ENCODE results near the gene ZNF775.

The ZNF775 gene

DNA sequence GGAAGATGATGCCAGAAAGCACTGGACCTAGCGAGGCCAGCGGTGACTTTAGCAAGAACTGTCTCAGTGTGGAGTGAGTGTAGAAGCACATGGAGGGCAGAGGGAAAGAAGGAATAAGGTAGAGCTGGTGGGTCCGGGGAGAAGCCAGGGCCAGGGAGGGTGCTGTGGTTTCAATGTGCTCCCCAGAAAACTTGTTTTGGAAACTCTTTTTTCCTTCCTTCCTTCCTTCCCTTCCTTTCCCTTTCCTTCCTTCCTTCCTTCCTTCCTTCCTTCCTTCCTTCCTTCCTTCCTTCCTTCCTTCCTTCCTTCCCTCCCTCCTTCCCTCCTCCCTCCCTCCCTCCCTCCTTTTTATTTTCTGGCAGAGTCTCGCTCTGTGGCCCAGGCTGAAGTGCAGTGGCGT is 32.2 kb upstream of the ZNF775 start:
- no peak for DNase-seq (ENCODE audit: low spot score)

DNA sequence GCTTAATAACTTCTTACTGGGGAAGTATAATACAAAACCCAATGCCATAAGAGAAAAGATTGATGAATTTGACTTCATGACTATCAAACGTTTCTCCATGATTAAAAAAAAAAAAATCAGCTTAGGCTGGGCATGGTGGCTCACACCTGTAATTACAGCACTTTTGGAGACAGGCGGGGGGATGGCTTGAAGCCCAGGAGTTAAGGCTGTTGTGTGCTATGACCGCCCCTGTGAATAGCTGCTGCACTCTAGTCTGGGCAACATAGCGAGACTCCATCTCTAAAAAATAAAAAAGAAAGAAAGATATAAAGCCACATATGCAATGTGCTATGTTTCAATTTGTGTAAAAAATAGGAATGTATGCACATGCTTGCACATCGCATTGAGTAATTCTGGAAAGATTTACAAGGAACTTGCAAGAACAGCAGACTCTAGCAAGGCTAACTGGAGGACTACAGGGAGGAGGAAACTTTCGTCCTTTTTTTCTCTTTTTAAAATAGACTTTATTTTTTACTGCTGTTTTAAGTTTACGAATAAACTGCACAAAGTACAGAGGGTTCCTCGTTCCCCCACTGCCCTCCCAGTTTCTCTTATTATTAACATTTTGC is 27.4 kb upstream of the ZNF775 start:
- no peak for DNase-seq (ENCODE audit: low spot score)

DNA sequence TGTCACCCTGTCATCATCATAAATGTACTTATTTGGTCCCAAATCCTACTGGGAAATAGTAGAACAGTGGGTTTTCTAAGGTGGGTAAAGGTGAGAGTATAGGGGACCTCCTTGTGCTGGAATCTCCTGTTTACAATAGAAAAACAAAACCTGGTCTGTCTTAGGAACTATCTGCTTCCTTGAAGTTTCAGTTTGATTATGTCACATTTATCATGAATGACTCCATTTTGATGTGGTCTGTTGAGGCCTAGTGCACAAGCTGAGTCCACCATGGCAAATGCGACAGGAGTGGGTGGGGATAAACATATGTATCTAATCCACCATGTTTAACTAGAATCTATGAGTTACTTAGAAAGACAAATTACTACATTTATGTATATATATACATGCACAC is 23.5 kb upstream of the ZNF775 start:
- no peak for DNase-seq (ENCODE audit: low spot score)

DNA sequence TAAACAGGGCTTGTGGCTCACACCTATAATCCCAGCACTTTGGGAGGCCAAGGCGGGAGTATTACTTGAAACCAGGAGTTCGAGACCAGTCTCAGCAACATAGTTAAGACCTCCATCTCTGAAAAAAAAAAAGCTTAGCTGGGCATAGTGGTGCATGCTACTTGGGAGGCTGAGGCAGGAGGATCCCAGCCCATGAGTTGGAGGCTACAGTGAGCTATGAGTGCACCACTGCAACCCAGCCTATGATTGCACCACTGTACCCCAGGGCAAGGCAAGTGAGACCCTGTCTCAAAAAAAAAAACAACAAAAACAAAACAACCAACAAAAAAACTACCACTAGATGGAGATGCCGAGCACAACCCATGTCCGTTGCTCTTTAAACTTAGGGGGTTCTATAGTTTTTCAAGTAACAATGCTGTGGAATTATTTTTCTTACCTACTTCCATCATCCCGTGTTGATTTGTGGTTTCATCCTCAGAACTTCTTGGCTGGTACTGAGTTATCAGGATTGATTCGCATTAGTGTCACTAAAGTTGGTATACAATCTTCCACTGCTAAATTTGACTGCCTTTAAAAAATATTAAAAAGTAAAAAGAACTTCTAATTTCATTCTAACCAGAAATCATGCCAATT is 22.7 kb upstream of the ZNF775 start:
- peak; percentile 56 for DNase-seq (ENCODE audit: low spot score)

DNA sequence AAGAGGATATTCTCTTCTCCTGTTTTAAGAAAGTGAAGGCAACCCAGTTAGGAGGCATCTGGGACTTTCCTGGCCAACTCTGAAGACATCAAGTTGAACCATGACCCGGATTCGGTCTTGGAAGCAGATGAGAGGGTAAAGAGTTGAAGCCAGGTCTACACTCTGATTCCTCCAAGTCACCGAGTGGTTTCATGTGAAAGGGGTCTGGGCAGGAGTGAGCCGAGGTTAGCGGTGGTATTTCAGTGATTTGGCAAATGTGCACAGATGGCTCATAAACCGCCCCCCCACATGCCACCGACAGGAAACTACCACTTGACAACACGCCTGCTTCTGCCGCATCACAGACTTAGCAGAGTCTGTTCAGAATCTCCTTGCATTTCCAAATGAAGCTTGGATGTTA is 21.9 kb upstream of the ZNF775 start:
- peak; percentile 37 for DNase-seq (ENCODE audit: low spot score)

DNA sequence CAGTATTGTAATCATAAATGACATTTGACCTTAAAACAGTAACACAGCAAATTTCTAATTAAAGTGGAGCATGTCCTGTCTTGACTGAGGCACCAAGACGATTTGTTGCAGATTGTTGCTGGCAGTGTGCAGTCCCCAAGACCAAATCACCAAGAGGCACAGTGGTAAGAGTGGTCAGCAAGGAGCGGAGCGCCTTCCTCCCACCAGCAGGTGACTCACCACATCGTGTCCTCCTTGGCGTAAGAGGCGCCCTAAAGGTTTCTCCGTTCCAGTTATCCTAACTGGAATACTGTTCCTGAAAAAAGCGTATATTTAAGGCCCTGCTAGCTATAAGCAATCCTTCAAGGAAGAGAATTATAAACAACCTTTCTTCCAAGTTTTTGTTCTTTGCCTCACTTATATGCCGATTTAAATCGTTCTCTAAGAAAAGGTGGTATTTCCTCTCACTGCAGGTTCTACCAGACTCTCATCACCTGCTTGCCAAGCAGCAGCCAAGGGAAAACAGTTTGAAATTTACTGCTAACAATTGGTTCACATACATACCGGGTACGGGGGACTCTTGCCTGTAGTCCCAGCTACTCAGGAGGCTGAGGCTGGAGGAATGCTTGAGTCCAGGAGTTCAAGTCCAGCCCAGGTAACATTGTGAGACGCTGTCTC is 21.2 kb upstream of the ZNF775 start:
- DNase-seq (ENCODE audit: low spot score), result no peak

DNA sequence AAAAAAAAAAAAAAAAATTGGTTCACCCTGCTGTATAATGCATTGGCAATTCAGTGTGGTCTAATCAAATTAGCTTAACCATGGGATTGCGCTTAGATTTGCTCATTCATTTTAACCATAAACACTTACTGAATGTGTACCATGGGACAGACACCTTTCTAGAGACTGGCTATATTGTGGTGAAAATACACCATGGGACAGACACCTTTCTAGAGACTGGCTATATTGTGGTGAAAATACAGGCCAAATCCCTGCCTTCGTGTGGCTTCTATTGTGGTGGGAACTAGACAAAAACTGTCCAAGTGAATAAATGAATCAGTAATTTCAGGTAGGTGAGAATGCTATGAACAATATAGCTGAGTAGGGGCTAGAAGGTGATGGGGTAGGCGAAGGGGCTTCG is 20.7 kb upstream of the ZNF775 start:
- no peak for DNase-seq (ENCODE audit: low spot score)

DNA sequence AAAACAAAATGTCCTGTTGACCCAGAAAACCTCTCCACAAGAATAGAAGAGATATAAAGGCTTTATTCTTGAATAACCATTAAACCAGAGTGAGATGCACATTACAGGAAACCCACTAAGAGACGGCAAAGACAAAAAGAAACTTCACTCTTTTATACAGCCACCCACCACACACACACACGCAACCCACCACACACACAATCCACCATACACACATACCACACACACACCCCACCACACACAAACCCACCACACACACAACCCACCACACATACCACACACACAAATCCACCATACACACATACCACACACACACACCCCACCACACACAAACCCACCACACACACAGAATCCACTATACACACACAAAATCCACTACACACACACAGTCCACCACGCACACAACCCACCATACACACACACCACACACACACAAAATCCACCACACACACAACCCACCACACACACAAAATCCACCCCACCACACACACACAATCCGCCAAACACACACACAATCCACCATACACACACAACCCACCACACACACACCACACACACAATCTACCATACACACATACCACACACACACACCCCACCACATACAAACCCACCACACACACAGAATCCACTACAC is 20.0 kb upstream of the ZNF775 start:
- DNase-seq (ENCODE audit: low spot score), result no peak

DNA sequence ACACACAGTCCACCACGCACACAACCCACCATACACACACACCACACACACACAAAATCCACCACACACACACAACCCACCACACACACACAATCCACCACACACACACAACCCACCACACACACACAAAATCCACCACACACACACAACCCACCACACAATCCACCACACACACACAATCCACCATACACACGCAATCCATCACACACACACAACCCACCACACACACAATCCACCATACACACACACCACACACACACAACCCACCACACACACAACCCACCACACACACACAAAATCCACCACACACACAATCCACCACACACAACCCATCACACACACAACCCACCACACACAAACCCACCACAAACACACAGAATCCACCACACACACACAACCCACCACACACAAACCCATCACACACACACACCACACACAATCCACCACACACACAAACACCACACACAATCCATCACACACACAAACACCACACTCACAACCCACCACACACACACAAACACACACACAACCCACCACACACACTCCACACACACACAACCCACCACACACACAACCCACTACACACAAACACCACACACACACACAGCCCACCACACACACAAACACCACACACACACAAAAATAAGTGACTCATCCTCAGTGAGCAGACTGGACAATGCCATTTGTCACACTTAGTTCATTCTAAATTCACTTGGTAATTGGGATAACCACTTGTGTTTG is 19.3 kb upstream of the ZNF775 start:
- DNase-seq (ENCODE audit: low spot score), result no peak

DNA sequence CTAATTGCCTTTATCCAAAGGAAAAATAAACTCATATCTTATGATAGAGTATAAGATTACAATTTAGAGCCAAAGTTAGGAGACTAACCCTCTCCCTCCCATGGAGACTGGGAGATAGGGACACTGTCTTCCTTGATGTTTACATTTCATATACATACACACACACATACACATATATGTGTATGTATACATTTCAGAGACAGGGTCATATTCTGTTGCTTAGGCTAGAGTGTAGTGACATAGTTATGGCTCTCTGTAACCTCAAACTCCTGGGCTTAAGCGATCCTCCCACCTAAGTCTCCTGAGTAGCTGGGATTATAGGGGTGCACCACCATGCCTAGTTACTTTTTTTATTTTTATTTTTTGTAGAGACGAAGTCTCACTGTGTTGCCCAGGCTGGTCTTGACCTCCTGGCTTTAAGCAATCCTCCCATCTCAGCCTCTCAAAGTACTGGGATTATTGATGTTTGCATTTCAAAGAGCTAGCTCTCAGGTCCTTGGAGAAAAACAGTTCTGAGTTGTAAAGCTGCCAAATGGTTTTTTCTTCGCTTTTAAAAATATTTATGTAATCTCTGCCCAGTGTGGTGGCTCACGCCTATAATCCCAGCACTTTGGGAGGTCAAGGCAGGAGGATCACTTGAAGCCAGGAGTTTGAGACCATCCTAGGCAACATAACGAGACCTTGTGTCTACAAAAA is 18.6 kb upstream of the ZNF775 start:
- no peak for DNase-seq (ENCODE audit: low spot score)

DNA sequence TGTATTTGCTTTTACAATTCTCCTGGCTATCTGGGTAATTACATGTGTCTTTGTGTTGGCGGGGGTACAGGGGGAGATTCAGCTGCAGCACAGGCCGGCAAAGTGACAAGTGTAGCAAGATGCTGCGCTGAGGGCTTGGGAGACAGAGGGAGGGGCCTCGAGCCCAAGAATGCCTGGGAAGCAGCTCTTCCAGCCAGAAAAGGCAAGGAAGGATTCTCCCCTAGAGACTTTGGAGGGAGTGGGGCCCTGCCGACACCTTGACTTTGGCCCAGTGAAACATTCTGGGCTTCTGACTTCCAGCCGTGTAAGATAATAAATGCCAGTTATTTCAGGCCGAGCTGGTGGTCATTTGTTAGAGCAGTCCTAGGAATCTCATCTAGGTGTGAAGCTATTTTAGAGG is 17.7 kb upstream of the ZNF775 start:
- no peak for DNase-seq (ENCODE audit: low spot score)

DNA sequence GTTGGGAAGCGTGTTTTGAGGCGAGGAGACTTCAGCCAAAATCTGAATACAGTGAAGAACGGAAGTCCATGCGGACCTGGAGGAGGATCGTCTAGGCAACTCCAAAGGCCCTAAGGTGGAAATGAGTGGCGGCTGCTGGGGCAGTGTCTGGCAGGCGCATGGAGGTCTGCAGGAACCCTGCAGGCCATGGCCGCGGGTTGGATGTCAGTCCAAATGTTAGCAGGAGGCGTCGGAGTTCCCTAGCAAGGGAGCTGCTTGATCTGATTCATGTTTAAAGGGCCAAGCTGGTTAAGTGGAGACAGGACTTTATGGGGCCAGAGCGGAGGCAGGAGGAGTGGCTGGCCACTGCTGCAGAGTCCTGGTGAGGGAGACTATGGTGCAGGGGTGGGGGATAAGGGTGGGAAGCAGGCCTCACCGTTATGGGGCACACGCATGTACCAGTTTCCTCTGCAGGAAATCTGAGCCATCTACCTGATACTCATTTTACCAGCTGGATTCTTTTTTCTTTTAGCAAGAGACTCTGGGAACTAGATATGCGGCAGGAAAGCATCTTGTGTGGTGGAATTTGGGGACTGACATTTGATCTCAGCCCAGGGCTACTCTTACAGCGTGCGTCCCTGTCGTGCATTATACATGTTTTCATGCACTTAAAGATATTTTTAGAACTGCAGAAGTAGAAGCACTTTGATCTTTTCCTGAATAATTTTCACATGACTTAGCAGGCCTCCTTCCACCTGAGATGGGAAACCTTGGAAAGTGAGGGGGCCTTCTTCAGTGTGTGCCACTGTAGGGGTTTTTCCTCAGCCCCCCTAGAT is 17.1 kb upstream of the ZNF775 start:
- no peak for DNase-seq (ENCODE audit: low spot score)

DNA sequence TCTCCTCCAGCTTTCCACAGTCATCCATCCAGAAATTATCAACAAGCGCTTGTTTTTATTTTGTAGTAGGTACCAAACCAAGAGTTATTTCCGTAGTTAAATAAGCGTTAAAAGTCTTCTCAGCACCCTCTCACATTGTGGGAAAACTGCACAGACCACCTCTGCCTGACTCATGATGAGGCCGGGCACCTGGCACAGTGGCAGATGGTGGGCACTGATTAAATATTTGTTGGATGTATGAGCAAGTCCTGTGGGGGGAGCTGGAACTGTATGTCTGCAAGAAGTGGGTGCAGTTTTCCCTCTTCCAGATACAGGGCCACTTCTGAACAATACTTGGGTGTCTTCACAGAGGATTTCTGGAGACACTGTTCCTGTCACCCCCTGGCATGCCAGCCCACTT is 15.8 kb upstream of the ZNF775 start:
- DNase-seq (ENCODE audit: low spot score), result no peak

DNA sequence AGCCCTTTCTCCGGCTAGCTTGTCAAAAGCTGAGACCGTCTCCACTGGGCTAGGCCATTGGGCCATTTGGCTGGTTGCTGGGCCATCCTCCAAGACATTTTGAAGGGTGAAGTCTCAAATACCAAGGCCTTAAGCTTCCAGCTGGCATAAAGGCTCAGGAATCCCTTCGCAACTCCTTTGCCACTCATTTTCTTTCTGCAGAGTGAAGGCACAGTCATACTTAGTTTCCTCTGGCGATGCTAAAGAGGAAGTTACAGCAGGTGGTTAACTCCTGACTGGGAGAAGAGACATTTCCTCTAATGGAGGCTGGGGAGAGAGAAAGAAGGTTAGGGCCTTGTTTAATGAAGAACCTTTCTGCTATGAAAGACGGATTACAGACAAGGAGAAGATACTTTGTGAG is 15.3 kb upstream of the ZNF775 start:
- peak; percentile 76 for DNase-seq (ENCODE audit: low spot score)

DNA sequence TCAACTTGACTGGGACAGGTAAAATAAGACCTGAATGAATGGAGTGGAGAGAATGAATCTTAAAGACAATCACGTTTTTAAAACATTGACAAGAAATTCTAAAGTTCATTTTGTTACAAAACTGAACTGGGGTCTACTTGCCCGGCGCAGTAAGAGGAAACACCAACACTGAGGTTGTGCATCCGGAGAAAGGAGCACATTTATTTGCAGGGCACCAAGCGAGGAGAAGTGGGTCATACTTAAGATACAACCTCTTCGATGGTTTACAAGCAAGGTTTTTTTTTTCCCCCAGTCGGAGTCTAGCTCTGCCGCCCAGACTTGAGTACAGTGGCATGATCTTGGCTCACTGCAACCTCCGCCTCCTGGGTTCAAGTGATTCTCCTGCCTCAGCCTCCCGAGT is 13.9 kb upstream of the ZNF775 start:
- DNase-seq (ENCODE audit: low spot score), result no peak

DNA sequence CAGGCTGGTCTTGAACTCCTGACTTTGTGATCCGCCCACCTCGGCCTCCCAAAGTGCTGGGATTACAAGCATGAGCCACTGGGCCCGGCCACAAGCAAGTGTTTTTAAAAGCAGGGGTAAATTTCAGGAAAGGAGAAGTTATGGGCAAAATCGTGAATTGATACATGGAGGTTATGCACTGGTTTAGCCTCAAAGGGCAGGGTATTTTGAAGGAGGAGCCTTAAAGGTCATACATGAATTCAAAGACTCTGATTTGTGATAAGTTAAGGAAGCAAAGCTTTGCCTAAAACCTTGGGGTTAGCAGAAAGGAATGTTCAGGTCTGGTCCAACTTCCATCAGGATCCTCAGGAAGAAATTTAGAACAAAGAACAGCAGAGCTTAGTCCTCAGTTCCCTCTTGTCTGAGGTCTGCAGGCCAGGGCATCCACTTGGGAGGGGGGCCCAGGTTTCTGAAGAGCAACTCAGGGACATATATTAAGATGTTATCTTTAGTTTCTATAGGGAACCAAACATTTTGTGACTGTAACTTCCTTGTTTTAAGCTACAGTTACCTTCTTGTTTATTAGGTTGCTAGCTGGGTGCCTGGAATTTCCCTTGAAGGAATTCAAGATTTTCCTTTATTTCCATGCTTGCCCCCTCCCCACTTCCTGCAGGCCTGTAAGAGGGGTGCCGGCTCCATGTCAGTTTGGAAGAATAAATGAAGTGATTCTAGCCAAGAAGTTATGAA is 13.3 kb upstream of the ZNF775 start:
- peak; percentile 50 for DNase-seq (ENCODE audit: low spot score)

DNA sequence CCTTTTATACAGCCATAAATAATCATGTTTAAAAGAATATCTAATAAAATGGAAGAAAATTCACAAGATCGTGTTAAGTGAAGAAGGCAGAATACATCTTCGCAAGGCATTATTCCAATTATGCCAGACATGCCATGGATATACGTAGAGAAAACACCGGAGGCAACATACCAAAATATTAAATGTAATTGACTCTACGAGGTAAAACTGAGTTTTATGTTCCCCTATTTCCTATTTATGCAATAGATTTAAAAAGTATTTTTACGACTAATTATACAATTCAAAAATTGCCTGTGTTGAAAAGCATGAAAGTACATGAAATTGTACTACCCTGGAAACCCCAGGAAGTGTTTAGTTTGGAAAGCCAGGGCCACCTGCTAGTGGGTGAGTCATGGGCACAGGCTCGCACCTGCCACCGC is 11.4 kb upstream of the ZNF775 start:
- DNase-seq (ENCODE audit: low spot score), result no peak

DNA sequence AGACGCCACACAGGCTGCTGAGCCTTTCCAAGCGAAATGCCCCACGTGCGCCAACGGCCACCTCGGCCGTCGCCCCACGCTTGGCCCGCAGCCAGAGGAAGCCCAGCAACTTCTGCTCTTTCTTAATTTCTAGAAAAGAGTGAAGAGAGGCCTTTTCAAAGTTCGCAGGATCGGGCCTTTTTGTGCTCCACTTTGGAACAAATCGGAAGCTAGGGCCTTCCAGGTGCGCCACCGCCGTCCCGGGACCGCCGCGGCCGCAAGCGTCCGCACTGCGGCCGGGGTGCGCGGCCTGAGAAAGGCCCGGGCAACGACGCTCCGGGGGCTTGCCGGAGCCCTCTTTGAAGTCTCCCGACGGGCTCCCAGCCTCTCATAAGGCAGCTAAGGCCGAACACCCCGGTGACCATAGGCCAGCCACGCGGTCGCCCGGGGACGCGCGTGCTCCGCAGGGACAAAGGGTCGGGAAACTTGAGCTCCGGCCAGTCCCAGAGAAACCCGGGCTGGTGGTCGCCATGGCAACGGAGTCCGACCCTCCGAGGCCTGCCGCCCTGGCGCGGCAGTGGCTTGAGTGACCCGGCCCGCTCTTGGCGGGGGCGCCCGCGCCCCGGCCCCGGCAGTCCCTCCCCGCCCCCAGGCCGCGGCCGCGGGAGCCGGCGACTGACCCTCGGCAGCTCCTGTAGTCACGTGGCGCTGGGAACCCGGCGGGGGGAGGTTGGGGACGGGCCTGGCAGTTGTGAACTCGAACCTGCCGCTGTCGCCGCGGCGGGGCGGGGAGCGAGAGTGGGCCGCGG is 10.8 kb upstream of the ZNF775 start, which contains the start of gene REPIN1:
REPIN1 (plus strand) TSS at position 727 of the 788 bp plus-strand sequence. CDS start 890 bp downstream, outside the sequence.
- peak; percentile 75 for DNase-seq (ENCODE audit: low spot score)
